HG03045 (cell line): ENCODE results near the gene USP43.
"Not testable (repeated sequence)": the region's sequence is repeated elsewhere in the genome, so short reads cannot be mapped to it uniquely, and the experiment has no call there.

Experiments used
- ATAC-seq: cut with Tn5 transposase; IDR thresholded peaks from one replicate; pipeline ENCODE4 v1.9.1; 2021; ENCODE audit warnings: mild to moderate bottlenecking, moderate library complexity; ENCODE audit not compliant: unreplicated experiment

USP43 gene, protein sequence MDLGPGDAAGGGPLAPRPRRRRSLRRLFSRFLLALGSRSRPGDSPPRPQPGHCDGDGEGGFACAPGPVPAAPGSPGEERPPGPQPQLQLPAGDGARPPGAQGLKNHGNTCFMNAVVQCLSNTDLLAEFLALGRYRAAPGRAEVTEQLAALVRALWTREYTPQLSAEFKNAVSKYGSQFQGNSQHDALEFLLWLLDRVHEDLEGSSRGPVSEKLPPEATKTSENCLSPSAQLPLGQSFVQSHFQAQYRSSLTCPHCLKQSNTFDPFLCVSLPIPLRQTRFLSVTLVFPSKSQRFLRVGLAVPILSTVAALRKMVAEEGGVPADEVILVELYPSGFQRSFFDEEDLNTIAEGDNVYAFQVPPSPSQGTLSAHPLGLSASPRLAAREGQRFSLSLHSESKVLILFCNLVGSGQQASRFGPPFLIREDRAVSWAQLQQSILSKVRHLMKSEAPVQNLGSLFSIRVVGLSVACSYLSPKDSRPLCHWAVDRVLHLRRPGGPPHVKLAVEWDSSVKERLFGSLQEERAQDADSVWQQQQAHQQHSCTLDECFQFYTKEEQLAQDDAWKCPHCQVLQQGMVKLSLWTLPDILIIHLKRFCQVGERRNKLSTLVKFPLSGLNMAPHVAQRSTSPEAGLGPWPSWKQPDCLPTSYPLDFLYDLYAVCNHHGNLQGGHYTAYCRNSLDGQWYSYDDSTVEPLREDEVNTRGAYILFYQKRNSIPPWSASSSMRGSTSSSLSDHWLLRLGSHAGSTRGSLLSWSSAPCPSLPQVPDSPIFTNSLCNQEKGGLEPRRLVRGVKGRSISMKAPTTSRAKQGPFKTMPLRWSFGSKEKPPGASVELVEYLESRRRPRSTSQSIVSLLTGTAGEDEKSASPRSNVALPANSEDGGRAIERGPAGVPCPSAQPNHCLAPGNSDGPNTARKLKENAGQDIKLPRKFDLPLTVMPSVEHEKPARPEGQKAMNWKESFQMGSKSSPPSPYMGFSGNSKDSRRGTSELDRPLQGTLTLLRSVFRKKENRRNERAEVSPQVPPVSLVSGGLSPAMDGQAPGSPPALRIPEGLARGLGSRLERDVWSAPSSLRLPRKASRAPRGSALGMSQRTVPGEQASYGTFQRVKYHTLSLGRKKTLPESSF

DNA sequence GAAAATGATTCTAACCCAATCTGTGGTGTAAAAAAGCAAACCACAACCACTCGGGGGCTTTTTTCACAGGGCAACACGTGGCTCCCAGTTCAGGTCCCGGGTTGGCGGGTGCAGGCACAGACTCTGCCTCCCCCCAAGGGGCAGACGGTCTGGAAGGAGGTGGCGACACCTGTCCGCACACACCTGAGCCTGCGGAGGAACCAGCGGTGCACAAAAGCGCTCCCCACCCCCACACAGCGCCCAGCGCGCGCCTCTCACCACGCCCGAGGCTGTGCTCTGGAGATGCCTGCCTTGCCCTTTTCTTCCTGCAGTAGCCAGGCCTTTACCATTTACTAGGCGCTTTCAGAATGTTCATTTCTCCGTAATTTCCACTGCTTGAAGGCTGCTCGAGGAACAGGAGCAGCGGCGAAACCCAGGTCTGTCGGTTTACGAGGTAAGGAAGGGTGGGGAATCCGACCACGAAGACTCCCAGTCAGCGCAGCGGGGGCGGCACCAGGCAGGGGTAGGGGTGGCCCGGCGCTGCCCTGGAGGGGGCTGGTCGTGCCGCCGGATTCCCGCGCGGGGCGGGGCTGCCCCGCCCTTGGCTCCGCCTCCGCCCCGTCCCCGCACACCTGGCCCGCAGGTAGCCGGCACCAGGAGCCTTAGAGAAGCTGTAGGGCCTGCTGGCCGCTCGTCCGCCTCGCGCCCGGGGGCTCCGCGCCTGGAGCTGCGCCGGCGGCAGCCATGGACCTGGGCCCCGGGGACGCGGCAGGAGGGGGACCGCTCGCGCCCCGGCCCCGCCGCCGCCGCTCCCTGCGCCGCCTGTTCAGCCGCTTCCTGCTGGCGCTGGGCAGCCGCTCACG is at the start of gene USP43:
Gene USP43, plus strand, starts transcription at position 608 of the 842 bp plus-strand sequence. Its CDS starts 116 bp downstream, at position 724.
- ATAC-seq: no peak

DNA sequence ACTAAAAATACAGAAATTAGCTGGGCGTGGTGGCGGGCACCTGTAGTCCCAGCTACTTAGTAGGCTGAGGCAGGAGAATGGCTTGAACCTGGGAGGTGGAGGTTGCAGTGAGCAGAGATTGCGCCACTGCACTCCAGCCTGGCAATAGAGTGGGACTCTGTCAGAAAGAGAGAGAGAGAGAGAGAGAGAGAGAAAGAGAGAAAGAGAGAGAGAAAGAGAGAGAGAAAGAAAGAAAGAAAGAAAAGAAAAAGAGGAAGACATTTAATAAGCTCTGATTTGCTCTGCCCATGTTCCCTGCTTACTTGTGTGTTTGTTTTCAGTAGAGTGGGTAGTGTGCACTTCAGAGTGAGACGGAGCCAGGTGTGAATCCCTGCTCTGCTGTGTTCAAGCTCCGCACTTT is 47.7 kb upstream of the USP43 start:
- ATAC-seq: not testable (repeated sequence)

DNA sequence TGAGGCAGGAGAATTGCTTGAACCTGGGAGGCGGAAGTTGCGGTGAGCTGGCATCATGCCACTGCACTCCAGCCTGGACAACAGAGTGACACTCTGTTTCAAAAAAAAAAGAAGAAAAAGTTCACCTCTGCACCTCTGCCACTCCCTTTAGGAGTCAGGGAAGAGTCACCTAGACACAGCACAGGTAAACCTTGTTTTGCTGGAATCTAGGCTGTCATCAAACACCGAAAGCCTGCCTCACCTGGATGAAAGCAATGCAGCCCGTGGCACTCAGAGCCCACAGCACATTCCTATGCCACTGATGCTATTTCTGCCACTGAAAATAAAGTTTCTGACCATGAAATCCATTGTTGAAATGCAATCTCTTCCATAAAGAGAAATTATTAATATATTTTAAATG is 46.7 kb upstream of the USP43 start:
- no peak for ATAC-seq

DNA sequence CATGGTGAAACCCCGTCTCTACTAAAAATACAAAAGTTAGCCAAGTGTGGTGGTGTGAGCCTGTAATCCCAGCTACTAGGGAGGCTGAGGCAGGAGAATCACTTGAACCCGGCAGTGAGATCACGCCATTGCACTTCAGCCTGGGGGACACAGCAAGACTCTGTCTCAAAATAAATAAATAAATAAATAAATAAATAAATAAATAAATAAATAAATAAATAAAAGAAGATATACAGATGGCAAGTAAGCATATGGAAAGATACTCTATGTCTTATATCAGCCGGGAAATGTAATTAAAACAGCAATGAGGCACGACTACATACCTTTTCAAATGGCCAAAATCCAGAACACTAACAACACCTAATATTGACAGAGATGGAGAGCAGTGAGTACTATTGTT is 40.7 kb upstream of the USP43 start:
- ATAC-seq: not testable (repeated sequence)

GRCh38 chr17:9606453-9606852 is 38.9 kb upstream of the USP43 start:
- ATAC-seq: no peak

DNA sequence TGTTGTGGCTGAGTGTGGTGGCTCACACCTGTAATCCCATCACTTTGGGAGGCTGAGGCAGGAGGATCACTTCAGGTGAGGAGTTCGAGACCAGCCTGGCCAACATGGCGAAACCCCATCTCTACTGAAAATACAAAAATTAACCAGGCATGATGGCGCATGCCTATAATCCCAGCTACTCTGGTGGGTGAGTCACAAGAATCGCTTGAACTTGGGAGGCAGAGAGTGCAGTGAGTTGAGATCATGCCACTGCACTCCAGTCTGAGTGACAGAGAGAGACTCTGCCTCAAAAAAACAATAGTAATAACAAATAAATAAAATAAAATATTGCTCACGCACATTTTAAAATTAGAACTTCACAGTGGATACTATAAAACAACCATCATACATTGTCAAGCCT is 38.3 kb upstream of the USP43 start:
- ATAC-seq: not testable (repeated sequence)

GRCh38 chr17:9611557-9611956 is 33.8 kb upstream of the USP43 start:
- ATAC-seq: no peak

- ATAC-seq: no peak
These were observed 33.3 kb upstream of the USP43 start for GRCh38 chr17:9612006-9612405.

- no peak for ATAC-seq
These were observed 29.8 kb upstream of the USP43 start for GRCh38 chr17:9615486-9615885.

DNA sequence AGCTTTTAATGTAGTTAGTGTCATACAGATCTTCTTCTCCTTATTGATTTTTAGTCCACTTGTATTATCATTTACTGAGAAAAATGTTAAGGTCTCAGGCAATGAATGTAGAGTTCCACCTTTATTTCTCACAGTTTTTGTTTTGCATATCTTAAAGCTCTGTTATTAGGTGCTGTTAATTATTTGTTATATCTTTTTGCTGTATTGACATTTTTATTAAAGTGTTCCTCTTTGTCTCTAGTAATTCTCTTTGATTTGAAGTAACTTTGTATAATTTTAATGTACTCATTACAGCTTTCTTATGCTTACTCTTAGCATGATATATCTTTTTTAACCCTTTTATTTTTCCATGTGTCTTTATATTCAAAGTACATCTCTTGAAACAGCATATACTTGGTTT is 22.4 kb upstream of the USP43 start:
- no peak for ATAC-seq

GRCh38 chr17:9628509-9628908 is 16.8 kb upstream of the USP43 start:
- no peak for ATAC-seq

DNA sequence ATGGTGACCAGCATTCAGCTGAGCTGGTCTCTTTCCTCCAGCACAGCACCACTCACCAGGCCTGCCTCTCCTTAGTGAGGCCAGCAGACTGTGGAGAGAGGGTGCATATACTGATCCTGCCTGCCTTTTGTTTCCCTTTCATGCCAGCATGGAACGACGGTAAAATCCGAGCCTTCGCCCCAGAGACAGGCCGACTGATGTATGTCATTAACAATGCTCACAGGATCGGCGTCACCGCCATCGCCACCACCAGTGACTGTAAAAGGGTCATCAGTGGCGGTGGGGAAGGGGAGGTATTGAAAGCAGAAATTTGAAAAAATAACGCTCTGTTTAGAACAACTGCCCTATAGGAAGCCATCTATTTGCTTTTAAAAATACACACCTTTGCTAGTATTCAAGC is 12.6 kb upstream of the USP43 start:
- no peak for ATAC-seq

GRCh38 chr17:9635340-9635739 is 10.0 kb upstream of the USP43 start:
- no peak for ATAC-seq

DNA sequence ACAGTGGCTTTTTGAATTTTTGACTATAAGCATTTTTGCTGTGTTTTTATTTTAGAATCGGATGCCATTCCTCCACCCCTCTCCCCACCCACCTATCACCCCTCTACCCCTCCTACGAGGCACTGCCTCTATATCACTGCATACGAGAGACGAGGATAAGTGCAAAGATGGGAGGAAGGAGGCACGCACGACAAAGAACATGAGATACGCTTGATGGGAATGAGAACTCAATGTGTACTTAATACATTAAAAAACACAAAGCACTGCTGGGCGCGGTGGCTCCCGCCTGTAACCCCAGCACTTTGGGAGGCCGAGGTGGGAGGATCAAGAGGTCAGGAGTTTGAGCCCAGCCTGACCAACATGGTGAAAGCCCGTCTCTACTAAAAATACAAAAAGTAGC is 8.8 kb upstream of the USP43 start:
- no peak for ATAC-seq

GRCh38 chr17:9640388-9640787 is 4.9 kb upstream of the USP43 start:
- ATAC-seq: not testable (repeated sequence)

DNA sequence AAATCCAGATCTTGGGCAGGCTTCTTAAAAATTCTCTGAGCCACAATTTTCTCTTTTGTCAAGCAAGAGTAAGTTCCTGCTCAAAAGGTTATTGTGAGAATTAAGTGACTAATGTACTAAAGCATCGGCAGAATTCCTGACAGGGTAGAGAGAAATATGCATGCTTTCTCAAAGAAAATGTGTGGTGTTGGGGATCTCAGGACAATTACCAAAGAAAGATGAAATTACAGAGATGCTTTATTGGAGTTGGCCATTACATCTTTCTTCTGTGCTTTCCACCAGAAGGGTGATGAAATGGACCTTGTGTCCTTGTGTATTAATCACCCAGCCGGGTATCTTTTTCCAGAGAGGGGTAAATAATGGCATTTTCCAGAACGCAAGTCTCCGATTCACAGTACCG is 1.7 kb upstream of the USP43 start:
- ATAC-seq: no peak

DNA sequence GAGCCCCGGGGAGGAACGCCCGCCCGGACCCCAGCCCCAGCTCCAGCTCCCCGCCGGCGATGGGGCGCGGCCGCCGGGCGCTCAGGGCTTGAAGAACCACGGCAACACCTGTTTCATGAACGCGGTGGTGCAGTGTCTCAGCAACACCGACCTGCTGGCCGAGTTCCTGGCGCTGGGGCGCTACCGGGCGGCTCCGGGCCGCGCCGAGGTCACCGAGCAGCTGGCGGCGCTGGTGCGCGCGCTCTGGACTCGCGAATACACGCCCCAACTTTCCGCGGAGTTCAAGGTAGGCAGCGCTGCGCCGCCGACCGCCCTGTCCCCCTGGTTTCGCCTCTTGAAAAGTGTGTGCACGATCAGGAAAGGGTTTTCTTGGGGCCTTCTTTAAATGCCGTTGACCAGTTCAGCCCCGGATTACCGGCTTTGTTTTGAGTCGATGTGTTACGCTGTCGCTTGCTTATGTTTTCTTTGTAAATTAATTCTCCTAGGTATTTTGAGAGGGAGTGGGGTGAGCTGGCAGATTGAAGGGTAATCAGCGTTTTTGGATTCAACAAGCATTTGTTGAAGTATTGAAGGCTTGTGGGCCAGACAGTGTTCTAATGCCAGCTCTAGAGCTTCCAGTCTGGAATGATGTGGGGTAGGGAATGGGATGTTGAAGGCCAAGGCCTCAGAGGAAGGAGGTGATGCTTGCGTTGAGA is 681 bp downstream of the USP43 start:
- no peak for ATAC-seq

DNA sequence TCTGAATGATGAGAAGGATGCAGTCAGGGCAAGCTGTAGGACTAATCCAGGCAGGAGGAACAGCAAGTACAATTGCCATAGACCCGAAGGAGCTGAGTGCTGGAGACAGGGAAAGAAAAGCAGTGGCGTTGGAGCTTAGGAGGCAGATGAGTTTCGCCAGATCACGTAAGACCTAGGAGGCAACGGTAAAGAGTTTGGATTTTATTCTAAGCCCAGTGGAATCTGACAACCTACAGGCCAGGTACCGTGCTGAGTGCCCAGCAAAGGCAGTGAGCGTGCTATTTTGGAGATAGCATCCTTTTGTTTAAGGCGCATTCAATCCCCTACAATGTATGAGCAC is 1.2 kb downstream of the USP43 start:
- no peak for ATAC-seq

DNA sequence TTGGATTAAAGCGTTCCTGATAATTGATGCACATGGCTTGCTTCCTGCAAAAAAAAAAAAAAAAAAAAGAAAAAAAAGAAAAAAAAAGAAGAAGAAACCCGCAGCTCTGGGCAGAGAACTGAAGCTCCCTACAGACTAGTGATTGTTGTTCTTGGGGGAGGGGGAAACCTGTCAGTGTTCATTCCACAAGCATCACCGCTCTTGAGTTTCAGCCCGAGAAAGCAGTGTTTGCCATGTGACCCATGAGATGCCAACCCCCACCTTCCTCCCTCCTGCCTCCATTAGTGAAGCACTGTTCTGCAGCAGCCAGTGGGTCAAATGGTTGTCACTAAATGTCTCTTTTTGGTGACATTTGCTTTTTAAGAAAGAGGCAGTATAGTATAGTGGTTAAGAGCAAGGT is 1.7 kb downstream of the USP43 start:
- no peak for ATAC-seq

- no peak for ATAC-seq
These were observed 3.3 kb downstream of the USP43 start for GRCh38 chr17:9648521-9649110.
